ENCODE results near the gene PRKAR2B.

The PRKAR2B gene

GRCh38 chr7:107181172-107181571 lies 136.7 kb downstream of the PRKAR2B start:
- no peaks in the 10 kb centered on the region for H3K4me1 Mint-ChIP-seq
- no peak overlapping the region for H3K4me3 Mint-ChIP-seq
- DNase-seq = no peak
- H3K9me3 Mint-ChIP-seq = no peaks in the 10 kb centered on the region
- no peaks in the 10 kb centered on the region for H3K27me3 Mint-ChIP-seq (ENCODE audit: low read depth, poor library complexity)
- TF ChIP-seq CTCF (IDR thresholded peaks at IDR 0.05) = no peak
- H3K36me3 Mint-ChIP-seq (ENCODE audit: low read depth) = peaks cover 55% of the 10 kb centered on the region
- H3K27ac Mint-ChIP-seq = no peak overlapping the region

GRCh38 chr7:107185716-107186115 lies 141.2 kb downstream of the PRKAR2B start:
- TF ChIP-seq CTCF (IDR thresholded peaks at IDR 0.05) = no peak
- Mint-ChIP-seq H3K4me1 (no peaks in the 10 kb centered on the region), H3K4me3 (no peak overlapping the region), H3K9me3 (no peaks in the 10 kb centered on the region), H3K27me3 (ENCODE audit: low read depth, poor library complexity) (no peaks in the 10 kb centered on the region), H3K36me3 (ENCODE audit: low read depth) (peaks cover 68% of the 10 kb centered on the region), H3K27ac (no peak overlapping the region)
- no peak for DNase-seq

- Mint-ChIP-seq H3K27me3 (ENCODE audit: low read depth, poor library complexity) (no peaks in the 10 kb centered on the region), H3K4me1 (no peaks in the 10 kb centered on the region), H3K36me3 (ENCODE audit: low read depth) (peaks cover 63% of the 10 kb centered on the region), H3K9me3 (no peaks in the 10 kb centered on the region), H3K4me3 (no peak overlapping the region), H3K27ac (no peak overlapping the region)
- no peak for TF ChIP-seq CTCF (IDR thresholded peaks at IDR 0.05)
- no peak for DNase-seq
Observed at GRCh38 chr7:107186240-107186639, 141.7 kb downstream of the PRKAR2B start.

GRCh38 chr7:107187774-107188173 lies 143.3 kb downstream of the PRKAR2B start:
- Mint-ChIP-seq H3K36me3 (ENCODE audit: low read depth) (peaks cover 66% of the 10 kb centered on the region), H3K9me3 (no peaks in the 10 kb centered on the region), H3K4me3 (no peak overlapping the region), H3K27me3 (ENCODE audit: low read depth, poor library complexity) (no peaks in the 10 kb centered on the region), H3K27ac (no peak overlapping the region), H3K4me1 (no peaks in the 10 kb centered on the region)
- no peak for TF ChIP-seq CTCF (IDR thresholded peaks at IDR 0.05)
- DNase-seq = no peak

GRCh38 chr7:107190090-107190489 lies 145.6 kb downstream of the PRKAR2B start:
- no peak for TF ChIP-seq CTCF (IDR thresholded peaks at IDR 0.05)
- H3K27ac Mint-ChIP-seq = no peak overlapping the region
- no peaks in the 10 kb centered on the region for H3K4me1 Mint-ChIP-seq
- no peak for DNase-seq
- H3K36me3 Mint-ChIP-seq (ENCODE audit: low read depth) = peaks cover 50% of the 10 kb centered on the region
- H3K9me3 Mint-ChIP-seq = no peaks in the 10 kb centered on the region
- no peak overlapping the region for H3K4me3 Mint-ChIP-seq
- H3K27me3 Mint-ChIP-seq (ENCODE audit: low read depth, poor library complexity) = no peaks in the 10 kb centered on the region

- no peak for TF ChIP-seq CTCF (IDR thresholded peaks at IDR 0.05)
- Mint-ChIP-seq H3K4me3 (no peak overlapping the region), H3K27me3 (ENCODE audit: low read depth, poor library complexity) (no peaks in the 10 kb centered on the region), H3K36me3 (ENCODE audit: low read depth) (peaks cover 31% of the 10 kb centered on the region), H3K27ac (no peak overlapping the region), H3K4me1 (no peaks in the 10 kb centered on the region), H3K9me3 (no peaks in the 10 kb centered on the region)
- no peak for DNase-seq
Observed at GRCh38 chr7:107194052-107194451, 149.5 kb downstream of the PRKAR2B start.
